ENCODE results near the gene HAGH. TPM values are rescaled to one million over a fixed set of nuclear protein-coding genes. Genes with fewer than 3 reads are reported as not detected.

HAGH gene
- total RNA-seq, 1 donor from 2014 or later = 35.9 TPM

- FAIRE-seq (no peak), DNase-seq (ENCODE audit: low read depth) (no peak)
- H3K27ac ChIP-seq (ENCODE audit: low read depth, low read length) = no peak overlapping the region
- H3K9ac ChIP-seq (ENCODE audit: low read length) = no peak overlapping the region
- peaks cover 6% of the 10 kb centered on the region for H3K36me3 ChIP-seq (ENCODE audit: insufficient read depth, low read length)
- TF ChIP-seq EZH2 (IDR thresholded peaks at IDR 0.05; ENCODE audit: insufficient read depth, low read length) (no peak), CTCF (IDR thresholded peaks at IDR 0.05; ENCODE audit: insufficient read depth, low read depth, low read length) (no peak)
- Mint-ChIP-seq H3K4me3 (ENCODE audit: unreplicated experiment) (peak overlapping the region; percentile 91), H3K36me3 (ENCODE audit: low read depth, unreplicated experiment) (peaks cover 6% of the 10 kb centered on the region), H3K9me3 (ENCODE audit: unreplicated experiment) (peaks cover 5% of the 10 kb centered on the region), H3K4me1 (ENCODE audit: low read depth, unreplicated experiment) (peaks cover 12% of the 10 kb centered on the region), H3K27ac (ENCODE audit: unreplicated experiment) (no peak overlapping the region), H3K27me3 (ENCODE audit: low read depth, unreplicated experiment) (no peaks in the 10 kb centered on the region)
- peaks cover 34% of the 10 kb centered on the region for H3K79me2 ChIP-seq (ENCODE audit: insufficient read depth, low read length)
- H2AFZ ChIP-seq (ENCODE audit: low read depth, low read length) = no peak overlapping the region
- H3K9me3 ChIP-seq (ENCODE audit: insufficient read depth, low read depth, low read length) = no peaks in the 10 kb centered on the region
- peaks cover 34% of the 10 kb centered on the region for H4K20me1 ChIP-seq (ENCODE audit: insufficient read depth, low read length)
- peak overlapping the region; percentile 94 for H3K4me2 ChIP-seq (ENCODE audit: low read length)
- peak overlapping the region; percentile 99 for H3K4me3 ChIP-seq (ENCODE audit: insufficient read depth, low read depth, low read length)
- peaks cover 5% of the 10 kb centered on the region for H3K4me1 ChIP-seq (ENCODE audit: insufficient read depth, low read length)
- H3K27me3 ChIP-seq (ENCODE audit: insufficient read depth, low read length) = no peaks in the 10 kb centered on the region
Observed at GRCh38 chr16:1828645-1829410, 2.2 kb upstream of the HAGH start.

GRCh38 chr16:1825864-1826690 lies 548 bp downstream of the HAGH start:
- Histone ChIP-seq H3K79me2 (ENCODE audit: insufficient read depth, low read length) (peaks cover 34% of the 10 kb centered on the region), H3K9me3 (ENCODE audit: insufficient read depth, low read depth, low read length) (no peaks in the 10 kb centered on the region), H3K4me2 (ENCODE audit: low read length) (peak overlapping the region; percentile 94), H2AFZ (ENCODE audit: low read depth, low read length) (peak overlapping the region; percentile 100), H3K27me3 (ENCODE audit: insufficient read depth, low read length) (no peaks in the 10 kb centered on the region), H4K20me1 (ENCODE audit: insufficient read depth, low read length) (peaks cover 30% of the 10 kb centered on the region), H3K4me3 (ENCODE audit: insufficient read depth, low read depth, low read length) (peak overlapping the region; percentile 99), H3K27ac (ENCODE audit: low read depth, low read length) (no peak overlapping the region), H3K4me1 (ENCODE audit: insufficient read depth, low read length) (peaks cover 5% of the 10 kb centered on the region), H3K9ac (ENCODE audit: low read length) (peak overlapping the region; percentile 88), H3K36me3 (ENCODE audit: insufficient read depth, low read length) (peaks cover 6% of the 10 kb centered on the region)
- TF ChIP-seq EZH2 (IDR thresholded peaks at IDR 0.05; ENCODE audit: insufficient read depth, low read length) (no peak), CTCF (IDR thresholded peaks at IDR 0.05; ENCODE audit: insufficient read depth, low read depth, low read length) (no peak)
- DNase-seq (ENCODE audit: low read depth) (peak; percentile 34), FAIRE-seq (no peak)
- no peak overlapping the region for H3K27ac Mint-ChIP-seq (ENCODE audit: unreplicated experiment)
- H3K4me3 Mint-ChIP-seq (ENCODE audit: unreplicated experiment) = peak overlapping the region; percentile 80
- H3K4me1 Mint-ChIP-seq (ENCODE audit: low read depth, unreplicated experiment) = peaks cover 10% of the 10 kb centered on the region
- peaks cover 2% of the 10 kb centered on the region for H3K36me3 Mint-ChIP-seq (ENCODE audit: low read depth, unreplicated experiment)
- H3K9me3 Mint-ChIP-seq (ENCODE audit: unreplicated experiment) = no peaks in the 10 kb centered on the region
- H3K27me3 Mint-ChIP-seq (ENCODE audit: low read depth, unreplicated experiment) = no peaks in the 10 kb centered on the region
